Choroid plexus epithelial cell (primary cell): ENCODE data around the gene FBXO48.

ENCODE experiments used
- DNase-seq: peaks from one replicate; pipeline ENCODE4 v3.0.0-alpha.2; 2010; ENCODE audit warnings: low read depth
- H3K4me3 ChIP-seq: 2 replicates; pipeline ENCODE4 v1.5.1; 2011; ENCODE audit warnings: low read depth, mild to moderate bottlenecking, control low read depth, low read length, moderate library complexity
- CTCF ChIP-seq: conservative IDR thresholded peaks from 2 replicates; pipeline ENCODE4 v1.5.1; 2011; ENCODE audit warnings: low read depth, mild to moderate bottlenecking, control low read depth, inconsistent platforms, low read length, moderate library complexity

FBXO48 gene

DNA sequence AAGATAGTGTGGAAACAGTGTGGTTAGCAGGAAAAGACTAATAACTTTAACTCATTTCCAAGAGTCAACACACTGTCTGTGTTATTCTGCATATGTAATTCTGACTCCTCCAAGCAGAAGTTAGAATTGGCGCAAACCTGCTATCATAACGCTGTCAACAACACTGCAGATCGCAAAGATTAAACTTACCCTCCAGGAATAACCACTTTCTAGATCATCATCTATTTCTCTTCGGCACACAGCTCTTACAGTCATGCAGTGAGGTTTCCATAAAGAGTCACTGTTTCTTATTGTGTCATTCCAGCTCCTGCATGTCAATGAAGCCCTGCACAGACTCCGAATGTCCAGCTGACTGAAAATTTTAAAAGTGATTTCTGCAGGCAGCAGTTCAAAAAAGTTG lies 2.4 kb downstream of the FBXO48 start:
- H3K4me3 ChIP-seq: no peak overlapping the region
- DNase-seq: no peak
- no peak for TF ChIP-seq CTCF

GRCh38 chr2:68463287-68463877 lies 3.7 kb downstream of the FBXO48 start:
- H3K4me3 ChIP-seq: no peak overlapping the region
- peak; percentile 71 for TF ChIP-seq CTCF
- DNase-seq: peak; percentile 77

DNA sequence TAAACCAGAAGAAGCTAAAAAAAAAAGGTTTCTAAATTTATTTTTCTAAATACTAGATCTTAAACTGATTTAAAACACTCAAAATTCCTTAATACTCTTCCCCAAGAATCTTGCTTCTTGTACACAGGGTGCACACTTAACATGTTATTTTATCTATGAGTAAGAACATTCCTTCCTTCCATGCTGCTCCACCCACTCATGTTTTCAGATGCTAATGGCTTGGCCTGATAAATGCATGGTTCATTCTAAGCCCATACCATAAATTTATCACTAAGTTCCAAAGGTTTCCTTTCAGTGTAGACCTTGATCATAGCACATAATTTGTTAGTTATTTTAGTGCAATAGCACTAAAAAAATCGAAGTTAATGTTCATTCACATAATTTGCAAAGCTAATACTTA lies 8.1 kb downstream of the FBXO48 start:
- DNase-seq: peak; percentile 62
- TF ChIP-seq CTCF: no peak
- H3K4me3 ChIP-seq: no peak overlapping the region

DNA sequence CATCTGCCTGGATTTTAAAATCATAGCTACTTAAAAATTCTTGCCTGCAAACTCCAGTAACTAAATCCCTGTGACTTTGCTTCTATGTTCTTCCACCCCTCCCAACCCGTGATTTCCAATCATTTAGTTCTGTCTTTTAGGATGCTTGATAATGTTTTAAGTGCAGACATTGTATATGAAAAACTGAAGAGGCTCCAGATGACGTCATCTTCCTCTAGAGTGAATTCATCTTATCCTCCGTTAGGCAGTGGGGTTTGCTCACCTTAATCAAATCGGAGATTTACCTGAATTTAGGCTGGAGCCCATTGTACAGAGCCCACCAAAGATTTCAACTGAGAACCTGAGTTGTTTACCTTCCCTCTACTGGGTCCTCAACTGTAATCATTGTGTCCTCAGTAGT lies 10.9 kb downstream of the FBXO48 start:
- no peak for DNase-seq
- TF ChIP-seq CTCF: no peak

DNA sequence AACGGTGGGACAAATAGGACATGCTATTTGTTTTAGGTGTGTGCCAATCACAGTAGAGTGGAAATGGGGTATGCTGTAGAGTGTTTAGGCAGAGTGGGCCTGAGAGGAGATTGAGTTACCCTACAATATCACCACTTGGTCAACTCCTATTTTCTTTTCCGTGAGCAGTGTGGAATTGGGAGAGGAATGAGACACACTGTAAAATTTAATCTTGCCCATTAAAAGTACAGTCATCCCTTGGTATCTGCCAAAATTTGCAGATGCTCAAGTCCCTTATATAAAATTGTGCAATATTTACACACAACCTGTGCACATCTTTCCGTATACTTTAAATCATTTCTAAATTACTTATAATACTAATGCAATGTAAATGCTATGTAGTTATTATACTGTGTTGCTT lies 12.4 kb downstream of the FBXO48 start:
- no peak for DNase-seq
- TF ChIP-seq CTCF: no peak
- H3K4me3 ChIP-seq: no peak overlapping the region

More for the DNA sequence above, 10.9 kb downstream of the FBXO48 start:
- H3K4me3 ChIP-seq: no peak overlapping the region

- no peak for DNase-seq
- no peak overlapping the region for H3K4me3 ChIP-seq
- no peak for TF ChIP-seq CTCF
These were observed 13.2 kb downstream of the FBXO48 start for GRCh38 chr2:68453761-68454360.
